C4-2B (cell line): Measurements from ENCODE around the gene HOXA10.

Source experiments
- ZFX ChIP-seq: fragments of 450-650 bp; IDR thresholded peaks from 2 replicates; pipeline ENCODE4 v1.6.1; 2017
- TF ChIP-seq, protein P1 (sequence below): fragments of 450-650 bp; conservative IDR thresholded peaks from 2 replicates; pipeline ENCODE4 v1.5.1; 2017; ENCODE audit warnings: mild to moderate bottlenecking

- TF ChIP-seq, protein P1, sequence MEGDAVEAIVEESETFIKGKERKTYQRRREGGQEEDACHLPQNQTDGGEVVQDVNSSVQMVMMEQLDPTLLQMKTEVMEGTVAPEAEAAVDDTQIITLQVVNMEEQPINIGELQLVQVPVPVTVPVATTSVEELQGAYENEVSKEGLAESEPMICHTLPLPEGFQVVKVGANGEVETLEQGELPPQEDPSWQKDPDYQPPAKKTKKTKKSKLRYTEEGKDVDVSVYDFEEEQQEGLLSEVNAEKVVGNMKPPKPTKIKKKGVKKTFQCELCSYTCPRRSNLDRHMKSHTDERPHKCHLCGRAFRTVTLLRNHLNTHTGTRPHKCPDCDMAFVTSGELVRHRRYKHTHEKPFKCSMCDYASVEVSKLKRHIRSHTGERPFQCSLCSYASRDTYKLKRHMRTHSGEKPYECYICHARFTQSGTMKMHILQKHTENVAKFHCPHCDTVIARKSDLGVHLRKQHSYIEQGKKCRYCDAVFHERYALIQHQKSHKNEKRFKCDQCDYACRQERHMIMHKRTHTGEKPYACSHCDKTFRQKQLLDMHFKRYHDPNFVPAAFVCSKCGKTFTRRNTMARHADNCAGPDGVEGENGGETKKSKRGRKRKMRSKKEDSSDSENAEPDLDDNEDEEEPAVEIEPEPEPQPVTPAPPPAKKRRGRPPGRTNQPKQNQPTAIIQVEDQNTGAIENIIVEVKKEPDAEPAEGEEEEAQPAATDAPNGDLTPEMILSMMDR, result no peak
- TF ChIP-seq ZFX, result peak; percentile 69
Observed at GRCh38 chr7:27173511-27173955, 587 bp downstream of the HOXA10 start.
